K562 (cell line): Measurements from ENCODE around the gene PARP14. TPM values are rescaled to one million over a fixed set of nuclear protein-coding genes. Genes with fewer than 3 reads are reported as not detected.

Experiments
- ATAC-seq: fragments of 200-7000 bp; cut with Tn5 transposase; 3 replicates; pipeline ENCODE4 v1.9.1; 2020; ENCODE audit warnings: moderate library complexity
- BruUV-seq: library from RNA; stranded (reverse); fragments of 400-500 nt; replicated peaks from 2 replicates; lab custom pipeline; 2021; lab: Mats Ljungman, UMichigan
- CTCF ChIA-PET: fragments of 300-600 bp; formaldehyde crosslinking; extraction: SDS; loops from one replicate; lab custom pipeline; 2021; ENCODE audit warnings: low intra/inter-chr PET ratio; lab: Yijun Ruan, JAX
- POLR2A ChIA-PET: fragments of 300-600, 350-650 bp; sonication (Branson Sonifier 250); formaldehyde crosslinking; extraction: SDS; loops from one replicate; lab custom pipeline; 2021; ENCODE audit warnings: antibody characterized with exemption, inconsistent platforms; lab: Yijun Ruan, JAX
- DNase-seq, 4 experiments: peaks; one replicate each; pipeline versions ENCODE4 v3.0.0 to v3.0.0-alpha.2; 2011 to 2018; ENCODE audit warnings: low spot score in 3 of 4, mixed read lengths in 3 of 4; ENCODE audit errors: extremely low read depth in 1 of 4
- FAIRE-seq: peaks from 2 replicates; lab custom pipeline; 2011; peaks lifted over from hg19 to GRCh38; lab: Jason Lieb, UNC
- H2AFZ ChIP-seq: 2 replicates; pipeline ENCODE4 v1.6.0; 2011; ENCODE audit warnings: low read depth, low read length, control low read depth, inconsistent platforms
- H3K27ac ChIP-seq: fragments of 200-600 bp; 3 replicates; pipeline ENCODE4 v1.8.0; 2011; ENCODE audit warnings: low read depth, mild to moderate bottlenecking, control low read depth, inconsistent platforms, low read length, moderate library complexity, mixed read lengths; ENCODE audit errors: extremely low read depth
- H3K27me3 ChIP-seq, 2 experiments: fragments of 300-600 bp in 1 of 2; 2 replicates in 1 of 2; 3 replicates in 1 of 2; pipeline versions ENCODE4 v1.6.0 to v1.8.0; 2011; ENCODE audit warnings: inconsistent platforms in 2 of 2, low read length in 2 of 2, mild to moderate bottlenecking in 1 of 2, mixed read lengths in 1 of 2, moderate library complexity in 1 of 2; ENCODE audit not compliant: control insufficient read depth in 2 of 2, insufficient read depth in 2 of 2
- H3K36me3 ChIP-seq: fragments of 300-600 bp; 3 replicates; pipeline ENCODE4 v1.8.0; 2011; ENCODE audit warnings: mild to moderate bottlenecking, low read length, inconsistent platforms; ENCODE audit not compliant: control insufficient read depth, insufficient read depth
- H3K4me1 ChIP-seq, 2 experiments: fragments of 200-600 bp in 1 of 2; replicated peaks in 1 of 2; 2 replicates in 1 of 2; 3 replicates in 1 of 2; pipeline versions ENCODE4 v1.5.1 to v1.8.0; 2011; ENCODE audit warnings: inconsistent platforms in 2 of 2, low read length in 2 of 2, mild to moderate bottlenecking in 1 of 2, mixed read lengths in 1 of 2, moderate library complexity in 1 of 2; ENCODE audit not compliant: control insufficient read depth in 2 of 2, insufficient read depth in 2 of 2
- H3K4me2 ChIP-seq: 2 replicates; pipeline ENCODE4 v1.6.1; 2011; ENCODE audit warnings: low read length, control low read depth, inconsistent platforms, mixed read lengths; ENCODE audit not compliant: insufficient read depth
- H3K4me3 ChIP-seq: fragments of 200-600 bp; sonication (generic), shearing (Covaris generic); 2 replicates; pipeline ENCODE4 v1.5.1; 2016; ENCODE audit warnings: control low read depth, inconsistent platforms
- H3K79me2 ChIP-seq: fragments of 200-600 bp; 3 replicates; pipeline ENCODE4 v1.8.0; 2011; ENCODE audit warnings: low read length, inconsistent platforms; ENCODE audit not compliant: control insufficient read depth, insufficient read depth
- H3K9ac ChIP-seq, 2 experiments: 2 replicates each; pipeline versions ENCODE4 v1.6.0 to v1.6.1; 2011; ENCODE audit warnings: low read depth in 2 of 2, low read length in 2 of 2, control low read depth in 1 of 2, inconsistent platforms in 1 of 2, mild to moderate bottlenecking in 1 of 2, mixed read lengths in 1 of 2; ENCODE audit not compliant: insufficient read depth in 1 of 2
- H3K9me1 ChIP-seq: one replicate; pipeline ENCODE4 v1.6.0; 2011; ENCODE audit warnings: inconsistent platforms, mild to moderate bottlenecking, low read length, moderate library complexity; ENCODE audit not compliant: control insufficient read depth, insufficient read depth
- H3K9me3 ChIP-seq: replicated peaks from 2 replicates; pipeline ENCODE4 v1.5.1; 2011; ENCODE audit warnings: low read depth, low read length, inconsistent platforms; ENCODE audit not compliant: control insufficient read depth, insufficient read depth
- H4K20me1 ChIP-seq: replicated peaks from 2 replicates; pipeline ENCODE4 v1.6.1; 2011; ENCODE audit warnings: low read length, inconsistent platforms, mixed read lengths; ENCODE audit not compliant: control insufficient read depth, insufficient read depth
- ARID3B ChIP-seq: fragments of 250-450 bp; sonication (Bioruptor Pico); IDR thresholded peaks from 2 replicates; pipeline ENCODE4 v1.4.0; 2020; ENCODE audit warnings: borderline replicate concordance
- C11orf30 ChIP-seq: fragments of 450-650 bp; IDR thresholded peaks from 2 replicates; pipeline ENCODE4 v1.6.1; 2016; ENCODE audit warnings: low read depth, mild to moderate bottlenecking
- ETV6 ChIP-seq, 3 experiments: fragments of 150-350 bp in 1 of 3; sonication (generic) in 1 of 3; formaldehyde crosslinking in 1 of 3; IDR thresholded peaks; 2 replicates each; pipeline versions ENCODE4 v1.6.1 to v1.8.0; 2014 to 2022; ENCODE audit warnings: borderline replicate concordance in 2 of 3, low read depth in 2 of 3, antibody characterized with exemption in 1 of 3, low read length in 1 of 3, mild to moderate bottlenecking in 1 of 3, missing genetic modification reagents in 1 of 3
- FUS ChIP-seq: fragments of 200-400 bp; formaldehyde crosslinking; optimal IDR thresholded peaks from 2 replicates; pipeline ENCODE3; 2017; ENCODE audit warnings: low read depth, low read length
- HMG20B ChIP-seq: fragments of 250-450 bp; sonication (Bioruptor Pico); IDR thresholded peaks from 2 replicates; pipeline ENCODE4 v1.5.0; 2021; ENCODE audit warnings: mild to moderate bottlenecking
- IFI16 ChIP-seq: fragments of 250-450 bp; sonication (Bioruptor Pico); IDR thresholded peaks from 2 replicates; pipeline ENCODE4 v2.1.2; 2022; ENCODE audit warnings: mild to moderate bottlenecking, inconsistent platforms
- MCM3 ChIP-seq: fragments of 450-650 bp; IDR thresholded peaks from 2 replicates; pipeline ENCODE4 v1.6.1; 2016
- NCOA6 ChIP-seq: fragments of 450-650 bp; IDR thresholded peaks from 2 replicates; pipeline ENCODE4 v1.6.1; 2017; ENCODE audit warnings: mild to moderate bottlenecking
- PHTF2 ChIP-seq: fragments of 250-450 bp; sonication (Bioruptor Pico); IDR thresholded peaks from 2 replicates; pipeline ENCODE4 v1.5.0; 2021; ENCODE audit warnings: mild to moderate bottlenecking
- RAD51 ChIP-seq: fragments of 450-650 bp; IDR thresholded peaks from 2 replicates; pipeline ENCODE4 v1.7.1; 2016; ENCODE audit warnings: low read depth, mild to moderate bottlenecking, borderline replicate concordance
- SRF ChIP-seq, 2 experiments: fragments of 250-450, 450-650 bp in 1 of 2; sonication (Bioruptor Pico) in 1 of 2; sonication (generic) in 1 of 2; formaldehyde crosslinking; IDR thresholded peaks; 2 replicates each; pipeline versions ENCODE4 v1.5.0 to v1.5.1; 2020 to 2022; ENCODE audit warnings: mild to moderate bottlenecking in 1 of 2, missing genetic modification reagents in 1 of 2
- U2AF2 ChIP-seq: fragments of 200-400 bp; formaldehyde crosslinking; optimal IDR thresholded peaks from 2 replicates; pipeline ENCODE3; 2017; ENCODE audit warnings: low read depth, mild to moderate bottlenecking, low read length
- ZBTB5 ChIP-seq: fragments of 450-650 bp; IDR thresholded peaks from 2 replicates; pipeline ENCODE4 v1.6.1; 2017; ENCODE audit warnings: antibody characterized with exemption
- ZFP30 ChIP-seq: fragments of 250-450 bp; sonication (Bioruptor Pico); IDR thresholded peaks from 2 replicates; pipeline ENCODE4 v1.8.0; 2022; ENCODE audit warnings: moderate library complexity, mild to moderate bottlenecking, inconsistent platforms, borderline replicate concordance
- WGBS: fragments of 100-300 bp; shearing (Covaris generic); methylation state at CpG from one replicate; pipeline ENCODE4 v1.1.6; 2016; ENCODE audit warnings: low coverage, mixed read lengths; ENCODE audit not compliant: insufficient coverage; ENCODE audit errors: missing lambda C conversion rate; 5-methylcytosine and 5-hydroxymethylcytosine counted together
- in situ Hi-C: fragments of 300-500 bp; cut with MboI; formaldehyde crosslinking; loops from 4 replicates; pipeline ENCODE4 v1.15.0; 2018; ENCODE audit warnings: inconsistent platforms, mixed read lengths
- intact Hi-C: fragments of 100-400 bp; cut with micrococcal nuclease; formaldehyde crosslinking; loops from 2 replicates; pipeline ENCODE4 v1.14.2; 2022
- polyA plus RNA-seq, 8 experiments: library from polyadenylated mRNA; depleted of rRNA in 4 of 8; stranded (reverse) in 5 of 8; unstranded in 3 of 8; fragments of >200 nt; fragmentation: Nextera tagmentation in 2 of 8; fragmentation: Illumina TruSeq in 1 of 8; extraction: Ambion mirVana in 2 of 8; extraction: Trizol in 1 of 8; gene quantifications; 2 replicates each; pipeline versions ENCODE4 v1.2.1 to v1.2.3, GENCODE V29; 2011 to 2014; ENCODE audit warnings: inconsistent platforms in 1 of 8, missing spikeins in 1 of 8
- total RNA-seq, 7 experiments: library from RNA; depleted of rRNA in 6 of 7; stranded (reverse); fragments of >200 nt in 6 of 7; fragmentation: Illumina TruSeq in 2 of 7; extraction: Trizol in 2 of 7; gene quantifications; 2 replicates each; pipeline versions ENCODE4 v1.2.1 to v1.2.3, GENCODE V29; 2011 to 2021; ENCODE audit warnings: low replicate concordance in 1 of 7

The PARP14 gene
- total and polyA plus RNA-seq, 9 of the 15 experiments (the other 6 are each of a cell fraction or from before 2014, with no cell fraction given): 3.1 to 14.4 (median 9.0) TPM

GRCh38 chr3:122692674-122693073 is 12.0 kb downstream of the PARP14 start:
- no peaks in the 10 kb centered on the region for H3K79me2 ChIP-seq
- TF ChIP-seq ZBTB5: no peak
- TF ChIP-seq ETV6 (IDR thresholded peaks at IDR 0.05; ENCODE audit: borderline replicate concordance in 1 of 2, low read depth in 2 of 2, low read length in 1 of 2): no peak
- TF ChIP-seq ETV6 (CRISPR knock-in tag; IDR thresholded peaks at IDR 0.05; ENCODE audit: borderline replicate concordance): no peak
- TF ChIP-seq U2AF2: no peak
- TF ChIP-seq MCM3: no peak
- TF ChIP-seq SRF (CRISPR knock-in tag; IDR thresholded peaks at IDR 0.05): no peak
- no peak for TF ChIP-seq C11orf30
- no peak for TF ChIP-seq RAD51
- TF ChIP-seq NCOA6: no peak
- no peak for TF ChIP-seq ZFP30
- no peak for TF ChIP-seq ARID3B (CRISPR knock-in tag)
- no peak for TF ChIP-seq IFI16 (CRISPR knock-in tag)
- TF ChIP-seq HMG20B (CRISPR knock-in tag): no peak
- TF ChIP-seq PHTF2 (CRISPR knock-in tag): no peak
- TF ChIP-seq FUS: no peak

More at GRCh38 chr3:122692674-122693073, 12.0 kb downstream of the PARP14 start:
- Histone ChIP-seq H3K4me2 (no peak overlapping the region), H3K9me3 (no peaks in the 10 kb centered on the region), H3K4me1 (no peaks in the 10 kb centered on the region), H3K4me3 (no peak overlapping the region), H3K9me1 (no peaks in the 10 kb centered on the region), H4K20me1 (no peaks in the 10 kb centered on the region), H3K9ac (no peak overlapping the region), H3K27ac (no peak overlapping the region), H3K36me3 (peaks cover 10% of the 10 kb centered on the region; the same call in 2 of the 3 replicates), H3K27me3 (no peaks in the 10 kb centered on the region), H2AFZ (no peak overlapping the region)
- ChIA-PET POLR2A (no interaction called here), CTCF (no interaction called here)
- ATAC-seq: no peak
- intact Hi-C loops (no loop called here), in situ Hi-C loops (no loop called here)
- FAIRE-seq: no peak
- BruUV-seq: no TSS peak
- 86% methylated on average over 3 of the region's 3 CpGs for WGBS
- no peak for DNase-seq
